ENCODE measurements around the gene SPATS2L.

GRCh38 chr2:200318940-200319435 lies 12.5 kb downstream of the SPATS2L start:
- TF ChIP-seq EZH2 (IDR thresholded peaks at IDR 0.05) (no peak), CTCF (IDR thresholded peaks at IDR 0.05) (no peak), EZH2phosphoT487 (IDR thresholded peaks at IDR 0.05) (no peak)
